Melanocyte of skin (primary cell): ENCODE data around the gene ZNF737. TPM values are rescaled to one million over a fixed set of nuclear protein-coding genes. Genes with fewer than 3 reads are reported as not detected.

ENCODE experiments used
- total RNA-seq, 2 donors: library from RNA; depleted of rRNA; stranded (reverse); fragments of >200 nt; gene quantifications; 2 replicates each; pipeline ENCODE4 v1.2.3, GENCODE V29; 2012

Gene ZNF737
- 1 to 10 TPM; 6.7 to 7.9 TPM for total RNA-seq

DNA sequence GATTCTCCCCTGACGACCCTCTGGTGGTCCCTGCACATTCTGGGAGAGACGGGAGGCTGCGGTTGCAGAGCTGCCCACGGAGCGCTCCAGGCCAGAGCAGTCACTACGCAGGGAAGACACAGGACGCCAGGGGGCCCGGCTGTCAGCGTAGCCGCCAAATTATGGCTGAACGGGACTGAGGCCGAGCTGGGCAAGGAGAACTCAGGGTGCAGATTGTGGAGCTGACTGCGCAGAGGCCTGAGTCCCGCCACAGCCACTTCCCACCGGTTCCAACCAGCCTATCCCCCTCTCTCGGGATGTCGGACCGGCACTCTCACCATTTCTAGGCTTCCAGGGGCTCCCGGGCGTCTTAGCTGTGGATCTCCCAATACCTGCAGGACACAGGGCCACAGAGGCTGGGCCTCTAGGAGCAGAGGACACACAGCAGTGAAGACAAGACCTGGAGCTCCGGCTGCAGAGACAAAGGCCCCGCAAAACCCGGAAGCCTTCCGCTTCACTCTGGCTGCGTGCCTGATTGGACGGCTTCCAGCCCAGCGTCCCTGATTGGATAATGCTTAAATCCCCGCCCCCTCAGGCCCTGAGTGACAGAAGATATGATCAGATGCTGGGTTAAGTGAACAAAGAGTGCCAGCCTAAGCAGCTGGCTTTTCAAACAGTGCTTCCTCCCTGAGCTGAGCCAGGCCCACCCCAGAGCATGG lies at the start of gene ZNF737:
Gene ZNF737, minus strand, starts transcription at position 461 of the 698 bp plus-strand sequence. Its CDS starts 141 bp downstream, at position 320.

Other genes with a start within 250 kb of the ZNF737 start
- 10 to 100 TPM in 1 of 2 donors, 1 to 10 TPM in 1; 7.2 to 11.0 TPM for gene ZNF626, start 95.8 kb upstream of the ZNF737 start, total RNA-seq
- gene ZNF66, start 210.5 kb upstream of the ZNF737 start, total RNA-seq, result 1 to 10 TPM; 3.4 to 5.7 TPM